Epidermal melanocyte (primary cell): Measurements from ENCODE around the gene SLC25A47.
"Not testable (repeated sequence)": the region's sequence is repeated elsewhere in the genome, so short reads cannot be mapped to it uniquely, and the experiment has no call there.

ENCODE experiments used
- DNase-seq: peaks from one replicate; pipeline ENCODE4 v3.0.0; 2011; ENCODE audit warnings: low spot score; ENCODE audit not compliant: insufficient read length

SLC25A47 gene, protein sequence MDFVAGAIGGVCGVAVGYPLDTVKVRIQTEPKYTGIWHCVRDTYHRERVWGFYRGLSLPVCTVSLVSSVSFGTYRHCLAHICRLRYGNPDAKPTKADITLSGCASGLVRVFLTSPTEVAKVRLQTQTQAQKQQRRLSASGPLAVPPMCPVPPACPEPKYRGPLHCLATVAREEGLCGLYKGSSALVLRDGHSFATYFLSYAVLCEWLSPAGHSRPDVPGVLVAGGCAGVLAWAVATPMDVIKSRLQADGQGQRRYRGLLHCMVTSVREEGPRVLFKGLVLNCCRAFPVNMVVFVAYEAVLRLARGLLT

DNA sequence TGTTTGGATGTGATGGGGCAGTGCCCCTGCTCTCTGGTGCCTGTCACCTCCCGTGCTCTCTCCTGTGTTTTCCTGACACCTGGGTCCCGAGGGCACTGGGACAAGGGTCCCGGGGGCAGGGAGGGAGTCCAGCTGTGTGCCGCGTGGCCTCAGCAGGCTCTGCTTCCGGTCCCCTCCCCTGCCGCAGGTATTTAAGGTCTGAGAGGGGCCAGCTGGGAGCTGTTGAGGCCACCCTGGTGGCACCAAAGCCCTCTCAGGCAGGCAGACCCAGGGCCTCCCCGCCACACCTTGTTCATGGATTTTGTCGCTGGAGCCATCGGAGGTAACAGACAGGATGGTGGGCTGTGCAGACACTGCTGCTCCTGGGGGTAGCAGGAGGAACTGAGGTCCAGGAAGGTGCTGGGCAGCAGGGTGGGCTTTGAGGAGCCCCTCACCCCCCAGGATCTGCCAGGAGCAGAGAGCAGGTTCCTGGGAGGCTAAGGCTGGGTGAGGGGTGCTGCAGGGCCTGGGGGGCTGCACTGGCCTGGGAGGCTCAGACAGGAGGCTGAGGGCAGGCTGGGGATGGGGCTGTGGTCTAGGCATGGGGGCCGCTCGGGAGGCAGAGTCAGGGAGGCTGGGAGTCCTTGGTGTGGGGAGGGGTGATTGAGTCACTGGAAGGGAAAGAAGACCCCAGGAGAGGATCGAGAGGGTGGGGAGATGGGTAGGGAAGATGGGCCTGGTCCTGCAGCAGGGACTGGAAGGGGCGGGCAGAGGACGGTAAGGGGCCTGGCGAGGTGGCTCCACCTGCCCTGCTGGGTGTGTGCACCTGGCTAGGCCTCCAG, at the start of gene SLC25A47:
TSS of gene SLC25A47 (plus strand) at position 219 of the 821 bp plus-strand sequence. CDS start at position 295, 76 bp downstream.
- no peak for DNase-seq

DNA sequence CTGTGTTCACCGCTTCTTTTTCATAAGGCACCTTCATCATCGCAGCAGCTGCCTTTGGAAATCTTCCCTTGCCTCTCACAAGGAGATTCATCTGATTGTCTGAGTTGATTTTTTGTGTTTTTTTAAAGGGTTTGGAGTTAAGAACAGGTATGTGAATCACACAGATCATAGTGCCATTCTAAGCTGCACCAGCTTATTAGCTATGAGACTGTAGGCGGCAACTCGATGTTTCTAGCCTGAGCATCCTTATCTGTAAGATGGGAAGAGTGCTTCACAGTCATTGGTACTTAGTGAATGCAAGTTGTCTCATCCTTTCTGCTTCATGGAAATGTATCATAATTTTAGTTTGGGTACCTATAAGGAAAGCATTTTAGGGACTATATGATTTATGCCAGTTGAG, 48.9 kb upstream of the SLC25A47 start:
- DNase-seq = no peak

DNA sequence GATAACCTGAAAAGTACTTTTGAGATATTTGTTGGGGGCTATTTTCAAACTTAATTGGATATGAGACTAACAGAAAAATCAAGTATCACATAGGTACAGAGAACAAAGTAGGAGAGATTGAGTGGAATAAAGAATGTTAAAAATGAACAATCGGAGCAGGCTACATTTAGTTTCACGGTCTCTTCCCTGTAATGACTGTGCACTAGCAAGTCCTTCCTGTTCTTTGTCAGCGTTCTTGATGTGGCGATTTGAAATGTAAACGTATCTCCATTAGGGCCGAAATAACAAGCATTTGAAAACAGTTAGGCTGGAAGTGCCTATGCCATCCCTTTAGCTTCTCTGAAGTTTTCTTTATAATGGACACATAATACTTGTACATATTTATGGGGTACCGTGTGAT, 47.9 kb upstream of the SLC25A47 start:
- DNase-seq = no peak

DNA sequence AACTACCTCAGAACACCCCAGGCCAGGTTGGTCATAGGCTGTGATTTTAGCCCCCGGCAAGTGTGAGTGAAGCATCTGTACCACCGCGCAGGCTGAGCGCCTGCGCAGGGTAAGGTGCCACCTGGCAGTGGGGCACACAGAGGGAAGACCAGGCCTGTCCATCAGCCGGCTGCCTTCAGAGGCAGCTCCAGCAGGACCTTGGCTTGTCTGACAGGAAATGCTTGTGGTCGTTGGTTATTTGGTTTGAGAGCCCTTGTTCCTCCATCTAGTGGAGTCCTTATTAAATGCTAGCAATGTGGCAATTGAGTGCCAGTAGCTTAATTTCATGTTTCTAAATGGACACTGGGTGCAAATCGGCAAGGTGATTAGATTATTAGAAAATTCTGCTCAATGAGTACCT, 44.4 kb upstream of the SLC25A47 start:
- peak; percentile 90 for DNase-seq

DNA sequence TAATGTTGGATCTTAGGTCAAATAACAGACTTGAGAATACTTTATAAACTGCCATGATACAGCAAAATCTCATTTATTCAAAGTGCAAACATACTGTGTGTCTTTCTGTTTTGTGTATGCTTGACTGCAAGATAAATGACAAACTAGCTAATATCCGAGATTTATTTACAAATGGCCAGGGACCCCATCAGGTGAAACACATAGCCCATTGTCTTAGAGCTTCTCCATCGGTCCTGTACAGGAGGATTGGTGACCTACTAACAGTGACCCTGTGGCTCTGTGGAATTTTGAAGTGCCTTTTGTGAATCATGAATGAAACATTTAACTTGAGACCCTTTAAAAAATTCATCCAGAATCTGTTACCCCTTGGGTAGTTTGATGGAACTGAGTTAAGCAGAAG, 44.0 kb upstream of the SLC25A47 start:
- no peak for DNase-seq

DNA sequence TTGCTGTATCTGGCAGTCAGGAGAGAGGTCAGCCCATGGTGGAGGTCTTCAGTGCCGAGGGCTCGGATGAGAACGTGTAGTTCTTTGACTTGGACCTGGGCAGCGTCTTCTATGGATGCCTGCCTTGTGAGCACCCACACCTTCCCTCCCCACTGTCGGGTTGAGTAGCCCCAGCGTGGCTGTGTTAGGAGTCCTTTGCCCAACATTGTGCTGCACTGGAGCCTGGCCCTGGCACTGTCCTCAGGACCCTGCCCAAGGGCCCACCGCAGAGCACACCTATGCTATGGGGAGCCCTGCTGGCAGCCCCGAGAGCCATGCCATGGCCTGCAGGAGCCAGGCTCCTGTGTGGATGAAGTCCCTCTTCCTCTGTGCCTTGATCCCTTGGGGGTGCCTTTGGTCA, 43.6 kb upstream of the SLC25A47 start:
- DNase-seq = no peak

DNA sequence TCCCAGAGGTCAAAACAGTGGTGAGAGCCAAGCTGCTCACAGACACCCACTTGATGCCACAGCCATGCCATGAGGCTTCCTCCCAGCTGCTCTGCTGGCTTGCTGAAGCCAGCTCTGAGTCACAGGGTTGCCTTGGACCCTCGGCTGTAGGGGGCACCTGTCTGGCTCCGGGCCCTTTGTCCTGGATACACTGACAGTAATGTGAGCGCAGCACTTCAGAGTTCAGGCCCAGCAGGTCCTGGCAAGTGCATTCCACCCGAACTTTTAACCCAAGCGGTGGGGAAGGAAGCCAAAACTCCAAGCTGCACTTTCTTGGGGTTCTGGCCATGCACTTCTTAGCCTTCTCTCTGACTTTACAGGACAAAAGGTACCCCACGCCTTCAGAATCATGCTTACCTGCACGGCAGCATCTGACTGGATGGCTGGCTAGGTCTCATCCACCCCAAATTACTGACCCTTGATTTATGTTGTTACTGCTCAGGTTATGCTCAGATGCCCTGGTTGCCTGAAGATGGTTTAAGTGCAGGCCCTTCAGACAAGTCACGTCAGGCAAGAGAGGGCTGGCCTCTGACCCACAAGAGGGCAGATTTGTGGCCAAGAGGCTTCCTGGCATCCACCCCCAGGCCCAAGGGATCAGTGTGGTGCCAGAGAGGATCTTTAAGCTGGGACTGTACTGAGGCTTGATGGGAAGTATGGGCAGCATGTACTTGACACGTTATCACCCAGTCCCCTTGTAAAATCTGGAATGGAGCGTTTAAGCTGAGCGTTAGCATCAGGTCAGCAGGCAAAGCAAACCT, 41.7 kb upstream of the SLC25A47 start:
- DNase-seq = no peak

DNA sequence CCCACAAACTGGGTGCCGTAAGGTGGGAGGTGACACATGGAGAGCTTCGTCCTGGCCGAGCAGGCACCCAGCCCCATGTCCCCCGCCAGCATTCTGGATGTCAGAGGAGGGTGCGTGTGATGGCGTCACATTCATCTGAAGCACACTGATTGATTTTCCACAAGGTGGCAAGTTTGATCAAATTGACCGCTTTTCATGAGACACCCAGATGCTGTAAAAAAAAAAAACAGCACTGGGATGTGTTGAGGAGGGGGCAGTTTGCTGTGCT, 41.1 kb upstream of the SLC25A47 start:
- DNase-seq = no peak

DNA sequence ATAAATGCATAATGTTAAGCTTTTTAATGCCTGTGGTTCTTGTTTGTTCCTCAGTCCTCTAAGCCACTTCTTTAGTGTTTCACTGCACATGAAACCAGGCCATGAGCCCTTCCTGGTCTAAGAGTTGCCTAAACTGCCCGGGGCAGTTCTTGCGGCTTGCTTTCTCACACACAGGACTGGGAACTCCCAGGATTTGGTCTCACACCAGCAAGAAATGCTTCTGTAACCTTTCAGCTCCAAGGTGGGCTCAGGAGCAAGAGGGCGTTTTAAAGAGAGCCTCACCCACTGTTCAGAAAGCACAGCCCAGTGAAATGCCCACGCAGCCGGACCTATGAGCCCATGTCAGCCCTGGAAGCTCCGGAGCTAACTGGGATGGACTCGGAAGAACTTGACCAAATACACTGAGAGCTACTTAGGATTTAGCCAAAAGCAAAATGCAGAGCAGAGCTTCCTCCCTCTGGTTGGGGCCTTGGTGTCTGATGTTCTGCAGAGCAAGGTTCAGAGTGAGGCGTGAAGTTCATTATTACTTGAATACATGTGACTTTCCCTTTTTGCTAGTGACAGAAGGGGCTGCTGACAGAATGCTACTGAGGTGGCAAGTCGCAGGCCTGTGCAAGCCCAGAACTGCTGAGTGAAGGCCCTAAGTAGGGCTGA, 40.2 kb upstream of the SLC25A47 start:
- DNase-seq = no peak

DNA sequence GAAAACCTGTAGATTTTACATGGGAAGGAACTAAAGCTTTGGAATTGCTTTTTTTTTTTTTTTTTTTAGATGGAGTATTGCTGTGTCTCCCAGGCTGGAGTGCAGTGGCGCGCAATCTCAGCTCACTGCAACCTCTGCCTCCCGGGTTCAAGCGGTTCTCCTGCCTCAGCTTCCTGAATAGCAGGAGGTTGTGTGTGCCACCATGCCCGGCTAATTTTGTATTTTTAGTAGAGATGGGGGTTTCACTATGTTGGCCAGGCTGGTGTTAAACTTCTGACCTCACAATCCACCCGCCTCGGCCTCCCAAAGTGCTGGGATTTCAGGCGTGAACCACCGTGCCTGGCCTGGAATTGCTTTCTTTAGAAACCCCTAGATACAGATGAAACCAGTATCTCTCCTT, 39.7 kb upstream of the SLC25A47 start:
- DNase-seq = not testable (repeated sequence)

DNA sequence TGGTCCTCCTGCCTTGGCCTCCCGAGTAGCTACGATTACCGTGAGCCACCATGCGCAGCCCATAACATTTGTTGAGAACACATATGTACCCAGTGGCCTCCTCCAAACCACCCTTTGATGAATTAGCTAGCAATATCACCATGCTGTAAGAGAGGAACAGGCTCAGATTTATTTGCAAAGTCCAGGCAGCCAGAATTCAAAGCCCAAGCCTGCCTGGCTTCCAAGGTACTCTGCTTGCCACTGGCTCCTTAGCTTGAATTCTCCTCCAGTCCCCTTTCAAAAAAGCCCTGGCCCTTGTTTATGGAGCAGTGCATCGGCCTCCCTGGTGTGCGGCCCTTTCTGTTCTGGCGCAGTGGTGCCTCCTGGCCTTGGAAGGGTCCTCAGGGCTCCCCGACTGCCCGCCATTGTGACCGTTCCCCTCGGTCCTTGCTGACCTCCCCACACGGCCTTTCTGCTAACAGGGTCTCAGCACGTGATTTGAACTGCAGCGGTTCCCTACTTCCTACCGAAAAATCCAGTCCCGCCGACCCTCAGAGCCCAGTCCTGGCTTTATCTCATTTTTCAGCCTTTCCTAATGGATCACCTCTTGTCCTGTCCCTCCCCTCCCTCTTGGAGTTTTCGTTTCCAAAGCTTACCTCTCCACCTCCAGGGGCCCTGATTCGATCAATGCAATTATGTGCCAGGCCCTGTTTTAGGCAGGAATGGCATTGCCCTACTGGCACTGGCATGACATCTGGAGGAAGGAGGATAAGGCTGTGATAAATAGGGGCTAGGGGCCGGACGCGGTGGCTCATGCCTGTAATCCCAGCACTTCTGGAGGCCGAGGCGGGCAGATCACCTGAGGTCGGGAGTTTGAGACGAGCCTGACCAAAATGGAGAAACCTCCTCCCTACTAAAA, 38.9 kb upstream of the SLC25A47 start:
- DNase-seq = no peak

DNA sequence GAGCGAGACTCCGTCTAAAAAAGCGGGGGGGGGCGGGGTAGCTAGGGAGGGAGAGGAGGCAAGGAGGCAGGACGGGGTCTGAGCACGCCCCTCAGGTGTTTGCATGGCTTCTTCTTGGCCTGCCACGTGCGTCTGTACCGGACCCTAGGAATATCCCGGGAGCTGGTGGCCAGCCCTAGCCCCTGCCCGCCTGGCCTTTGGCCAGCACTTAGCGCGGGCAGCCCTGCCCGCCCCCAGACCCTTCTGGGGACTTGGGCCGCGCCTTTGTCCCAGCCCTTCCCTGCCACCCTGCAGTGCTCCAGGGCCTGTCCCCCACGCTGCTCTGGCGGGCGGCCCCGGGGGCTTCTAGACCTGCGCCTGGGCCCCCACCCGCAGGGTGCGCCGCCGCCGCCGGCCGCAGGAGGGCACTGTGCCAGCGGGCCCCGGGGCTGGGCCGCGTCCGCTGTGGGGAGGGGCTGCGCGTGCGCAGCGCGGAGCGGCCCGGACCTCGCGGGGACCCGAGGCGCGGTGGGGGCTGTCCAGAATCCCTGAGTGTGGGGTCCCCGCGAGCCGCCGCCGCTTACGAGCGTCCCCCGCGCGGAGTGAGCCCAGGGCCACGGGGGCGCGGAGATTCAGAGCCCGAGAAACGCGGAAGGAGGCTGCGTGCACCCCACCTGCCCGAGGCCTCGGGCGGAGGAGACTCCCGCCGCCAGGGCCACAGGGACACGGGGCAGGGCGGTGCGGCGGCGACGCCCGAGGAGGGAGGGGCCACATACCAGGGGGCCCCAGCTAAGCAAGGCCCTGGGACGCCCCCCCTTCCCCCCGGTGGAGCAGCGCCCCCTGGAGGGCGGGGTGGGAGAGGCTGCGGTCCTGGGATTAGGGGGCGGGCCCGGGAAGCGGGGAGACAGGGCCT, 37.9 kb upstream of the SLC25A47 start:
- DNase-seq = peak; percentile 89

DNA sequence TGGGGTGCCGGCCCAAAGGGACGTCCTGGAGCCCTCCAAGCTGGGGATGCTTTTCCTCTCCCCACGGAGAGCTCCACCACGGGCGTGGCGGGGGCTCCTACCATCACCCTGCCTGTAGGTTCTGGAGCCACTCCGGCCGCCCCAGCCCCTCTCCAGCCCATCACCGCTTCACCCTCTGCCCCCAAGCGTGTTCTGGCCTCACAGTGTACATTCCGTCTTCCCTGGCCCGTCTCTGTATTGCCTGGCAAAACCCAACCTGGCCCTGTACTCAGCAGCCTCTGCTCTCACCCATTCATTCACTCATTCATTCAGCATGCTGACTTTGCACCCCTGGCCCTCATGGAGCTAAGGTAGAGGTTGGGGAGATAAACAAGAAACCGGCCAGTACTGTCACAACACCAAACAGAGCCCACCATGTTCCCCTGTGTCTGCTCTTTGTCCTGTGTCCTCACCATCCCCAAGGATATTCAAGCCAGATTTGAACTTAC, 37.2 kb upstream of the SLC25A47 start:
- no peak for DNase-seq

DNA sequence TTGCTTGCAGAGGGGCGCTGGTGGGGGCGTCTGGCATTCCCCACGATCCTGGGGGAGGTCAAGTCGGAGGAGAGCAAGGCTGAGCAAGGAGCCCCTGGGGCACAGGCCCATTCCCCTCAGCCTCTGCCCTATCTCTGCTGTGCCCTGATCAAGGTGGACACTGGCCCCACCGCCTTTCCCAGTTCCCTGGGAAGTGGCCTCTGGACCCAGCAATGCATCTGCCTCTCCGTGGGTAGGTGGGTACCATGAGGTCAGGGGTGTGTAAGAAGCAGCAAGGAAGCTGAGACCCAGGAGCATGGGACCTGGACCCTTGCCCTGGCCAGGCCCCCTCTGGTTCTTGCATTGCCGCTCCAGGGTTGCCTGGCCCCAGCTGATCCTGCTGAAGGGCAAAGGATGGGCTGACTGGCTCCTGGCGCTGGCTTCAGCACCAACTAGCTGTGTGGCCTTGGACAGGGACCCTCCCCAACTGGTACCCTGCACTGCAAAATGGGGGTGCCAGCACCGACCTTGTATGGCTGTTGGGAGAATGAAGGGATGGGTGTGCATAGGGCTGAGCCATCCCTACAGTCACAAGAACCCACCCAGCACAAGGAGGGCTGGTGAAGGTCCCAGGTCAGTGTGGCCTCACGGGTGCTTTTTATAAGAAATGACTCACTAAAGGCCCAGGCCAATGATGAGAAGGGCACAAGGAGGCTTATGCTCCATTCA, 36.5 kb upstream of the SLC25A47 start:
- DNase-seq = no peak

DNA sequence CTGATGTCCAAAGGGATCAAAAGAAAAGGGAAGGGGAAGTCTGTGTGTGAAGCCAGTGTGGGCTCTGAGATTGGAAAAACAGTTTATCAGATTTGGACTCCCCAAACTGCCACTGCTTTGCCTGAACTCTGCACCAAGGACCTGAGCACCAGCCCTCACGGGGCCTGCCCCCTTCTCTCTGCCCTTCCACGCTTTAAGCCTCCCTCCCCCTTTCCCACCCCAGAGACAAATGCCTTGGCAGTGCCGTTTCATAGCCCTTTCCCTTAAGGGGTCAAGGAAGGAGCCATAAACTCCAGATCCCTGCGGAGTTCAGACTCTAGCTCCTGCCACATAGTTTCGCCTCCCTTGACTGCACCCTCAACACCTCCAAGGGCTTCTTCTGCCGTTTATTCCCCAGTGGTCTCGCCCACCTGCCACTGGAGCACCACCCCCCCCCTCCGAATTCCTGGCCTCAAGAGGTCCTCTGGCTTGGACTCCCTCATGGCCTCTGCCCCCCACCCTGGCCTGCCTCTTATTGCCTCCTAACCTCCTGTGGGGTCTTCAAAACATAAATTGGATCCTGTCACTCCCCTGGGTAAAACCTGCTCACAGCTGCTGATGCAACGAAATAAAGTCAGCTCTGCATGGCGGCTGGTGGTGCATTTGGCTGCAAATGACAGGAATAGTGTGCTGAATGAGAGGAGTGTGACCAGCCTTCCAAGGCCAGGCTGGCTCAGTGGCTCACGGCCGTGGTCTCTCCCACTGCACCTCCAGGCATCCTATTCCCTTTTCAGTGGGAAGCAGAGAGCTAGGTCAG, 35.7 kb upstream of the SLC25A47 start:
- no peak for DNase-seq

DNA sequence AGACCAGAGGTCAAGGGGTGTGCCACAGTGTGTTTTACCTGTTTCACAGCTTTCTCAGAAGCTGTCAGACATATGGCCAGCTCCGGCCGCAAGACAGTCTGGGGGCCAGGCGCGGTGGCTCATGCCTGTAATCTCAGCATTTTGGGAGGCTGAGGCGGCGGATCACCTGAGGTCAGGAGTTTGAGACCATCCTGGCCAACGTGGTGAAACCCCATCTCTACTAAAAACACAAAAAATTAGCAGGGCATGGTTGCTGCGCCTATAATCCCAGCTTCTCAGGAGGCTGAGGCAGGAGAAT, 35.2 kb upstream of the SLC25A47 start:
- not testable (repeated sequence) for DNase-seq

DNA sequence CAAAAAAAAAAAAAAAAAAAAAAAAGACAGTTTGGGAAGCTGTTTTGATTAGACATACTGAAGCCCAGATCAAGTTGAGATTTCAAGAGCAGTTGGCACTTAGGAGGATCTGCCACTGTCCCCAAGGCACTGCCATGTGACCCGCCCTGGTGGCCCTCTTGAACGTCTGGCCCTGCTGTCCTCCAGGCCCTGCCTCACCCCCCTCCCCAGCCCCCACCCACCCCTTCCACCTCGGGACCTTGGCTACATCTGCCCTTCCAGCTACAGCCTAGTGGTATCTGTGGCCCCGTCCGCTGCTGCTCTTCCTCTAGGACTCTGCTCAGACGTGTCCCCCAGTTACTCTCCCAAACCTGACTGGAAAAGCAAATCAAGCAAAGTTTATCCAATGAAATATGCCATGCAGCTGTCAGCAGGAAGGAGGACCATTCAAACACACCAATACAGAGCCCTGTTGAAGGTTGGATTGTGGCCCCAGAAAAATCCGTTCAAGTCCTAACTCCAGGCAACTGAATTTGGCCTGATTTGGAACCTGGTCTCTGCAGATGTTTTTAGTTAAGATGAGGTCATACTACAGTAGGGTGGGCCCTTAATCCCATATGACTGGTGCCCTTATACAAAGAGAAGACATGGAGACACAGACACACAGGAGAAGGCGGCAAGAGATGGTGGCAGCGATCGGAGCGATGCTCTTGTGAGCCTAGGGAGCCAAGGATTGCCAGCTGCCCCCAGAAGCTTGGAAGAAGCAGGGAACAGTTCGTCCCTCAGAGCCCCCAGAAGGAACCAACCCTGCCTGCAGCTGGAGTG, 34.6 kb upstream of the SLC25A47 start:
- no peak for DNase-seq
